Measurements from ENCODE around the gene NEURL1.

Gene NEURL1

GRCh38 chr10:103574097-103575061, 80.9 kb downstream of the NEURL1 start:
- Histone ChIP-seq H3K4me1 (ENCODE audit: control insufficient read depth, insufficient read depth, low read depth, low read length) (peaks cover 11% of the 10 kb centered on the region), H3K9ac (ENCODE audit: low read length) (no peak overlapping the region), H2BK120ac (ENCODE audit: low read depth, low read length) (no peak overlapping the region), H2BK5ac (ENCODE audit: low read depth, low read length, poor library complexity, severe bottlenecking) (no peak overlapping the region), H2AFZ (ENCODE audit: low read depth, low read length) (no peak overlapping the region), H3K9me3 (ENCODE audit: control insufficient read depth, low read length) (no peaks in the 10 kb centered on the region), H4K91ac (ENCODE audit: low read length) (no peak overlapping the region), H2AK5ac (ENCODE audit: low read length, severe bottlenecking) (no peak overlapping the region), H3K18ac (ENCODE audit: low read depth in 1 of 2, low read length in 2 of 2) (no peak overlapping the region), H3K23ac (ENCODE audit: low read length in 2 of 2) (no peak overlapping the region), H3K36me3 (ENCODE audit: control insufficient read depth in 1 of 2, insufficient read depth in 2 of 2, low read depth in 1 of 2, low read length in 2 of 2) (no peaks in the 10 kb centered on the region), H3K4ac (ENCODE audit: low read depth in 1 of 2, low read length in 2 of 2) (no peak overlapping the region), H3K4me2 (ENCODE audit: low read length, poor library complexity, severe bottlenecking) (no peak overlapping the region), H4K8ac (ENCODE audit: low read length) (no peak overlapping the region), H3K14ac (ENCODE audit: low read length in 2 of 2) (no peak overlapping the region), H3K4me3 (ENCODE audit: insufficient read depth in 1 of 2, low read depth in 1 of 2, low read length in 2 of 2) (no peak overlapping the region), H3K27me3 (ENCODE audit: control insufficient read depth in 1 of 2, insufficient read depth in 1 of 2, low read length in 2 of 2) (peaks cover 33 to 90% of the 10 kb centered on the region in 2 experiments), H2BK15ac (ENCODE audit: low read depth, poor library complexity, severe bottlenecking) (no peak overlapping the region), H3K27ac (ENCODE audit: low read length, poor library complexity, severe bottlenecking) (no peak overlapping the region), H2BK12ac (ENCODE audit: low read length in 2 of 2) (no peak overlapping the region), H3K79me1 (replicated peaks; ENCODE audit: low read length, poor library complexity, severe bottlenecking) (no peaks in the 10 kb centered on the region)
- WGBS: 84% methylated on average over 15 of the region's 16 CpGs
- DNase-seq: no peak

GRCh38 chr10:103575416-103576075, 82.0 kb downstream of the NEURL1 start:
- no peak overlapping the region for H3K4me3 ChIP-seq (ENCODE audit: insufficient read depth in 1 of 2, low read depth in 1 of 2, low read length in 2 of 2)
- no peak overlapping the region for H4K91ac ChIP-seq (ENCODE audit: low read length)
- peaks cover 15% of the 10 kb centered on the region for H3K4me1 ChIP-seq (ENCODE audit: control insufficient read depth, insufficient read depth, low read depth, low read length)
- no peak overlapping the region for H3K27ac ChIP-seq (ENCODE audit: low read length, poor library complexity, severe bottlenecking)
- no peak overlapping the region for H3K4ac ChIP-seq (ENCODE audit: low read depth in 1 of 2, low read length in 2 of 2)
- H3K9ac ChIP-seq (ENCODE audit: low read length): no peak overlapping the region
- peaks cover 28 to 90% of the 10 kb centered on the region in 2 experiments for H3K27me3 ChIP-seq (ENCODE audit: control insufficient read depth in 1 of 2, insufficient read depth in 1 of 2, low read length in 2 of 2)
- no peaks in the 10 kb centered on the region for H3K9me3 ChIP-seq (ENCODE audit: control insufficient read depth, low read length)
- H2BK5ac ChIP-seq (ENCODE audit: low read depth, low read length, poor library complexity, severe bottlenecking): no peak overlapping the region
- no peaks in the 10 kb centered on the region for H3K36me3 ChIP-seq (ENCODE audit: control insufficient read depth in 1 of 2, insufficient read depth in 2 of 2, low read depth in 1 of 2, low read length in 2 of 2)
- 88% methylated on average over 3 of the region's 6 CpGs for WGBS
- H3K4me2 ChIP-seq (ENCODE audit: low read length, poor library complexity, severe bottlenecking): no peak overlapping the region
- no peak overlapping the region for H2AK5ac ChIP-seq (ENCODE audit: low read length, severe bottlenecking)
- H2BK15ac ChIP-seq (ENCODE audit: low read depth, poor library complexity, severe bottlenecking): no peak overlapping the region
- no peak overlapping the region for H2AFZ ChIP-seq (ENCODE audit: low read depth, low read length)
- no peak overlapping the region for H4K8ac ChIP-seq (ENCODE audit: low read length)
- H2BK120ac ChIP-seq (ENCODE audit: low read depth, low read length): no peak overlapping the region
- H2BK12ac ChIP-seq (ENCODE audit: low read length in 2 of 2): no peak overlapping the region
- no peak overlapping the region for H3K18ac ChIP-seq (ENCODE audit: low read depth in 1 of 2, low read length in 2 of 2)
- H3K14ac ChIP-seq (ENCODE audit: low read length in 2 of 2): no peak overlapping the region
- H3K79me1 ChIP-seq (replicated peaks; ENCODE audit: low read length, poor library complexity, severe bottlenecking): no peaks in the 10 kb centered on the region
- no peak for DNase-seq
- no peak overlapping the region for H3K23ac ChIP-seq (ENCODE audit: low read length in 2 of 2)

- no peaks in the 10 kb centered on the region for H3K9me3 ChIP-seq (ENCODE audit: control insufficient read depth, low read length)
- H3K14ac ChIP-seq (ENCODE audit: low read length in 2 of 2): no peak overlapping the region
- no peak overlapping the region for H4K91ac ChIP-seq (ENCODE audit: low read length)
- no peaks in the 10 kb centered on the region for H3K79me1 ChIP-seq (replicated peaks; ENCODE audit: low read length, poor library complexity, severe bottlenecking)
- H3K4ac ChIP-seq (ENCODE audit: low read depth in 1 of 2, low read length in 2 of 2): no peak overlapping the region
- no peak overlapping the region for H2BK12ac ChIP-seq (ENCODE audit: low read length in 2 of 2)
- H3K27me3 ChIP-seq (ENCODE audit: control insufficient read depth in 1 of 2, insufficient read depth in 1 of 2, low read length in 2 of 2): peaks cover 29 to 94% of the 10 kb centered on the region in 2 experiments
- no peak overlapping the region for H3K4me3 ChIP-seq (ENCODE audit: insufficient read depth in 1 of 2, low read depth in 1 of 2, low read length in 2 of 2)
- no peak overlapping the region for H3K4me2 ChIP-seq (ENCODE audit: low read length, poor library complexity, severe bottlenecking)
- WGBS: 100% methylated on average over 1 of the region's 1 CpG
- no peak overlapping the region for H2AFZ ChIP-seq (ENCODE audit: low read depth, low read length)
- no peak overlapping the region for H3K9ac ChIP-seq (ENCODE audit: low read length)
- H2BK5ac ChIP-seq (ENCODE audit: low read depth, low read length, poor library complexity, severe bottlenecking): no peak overlapping the region
- DNase-seq: no peak
- H3K27ac ChIP-seq (ENCODE audit: low read length, poor library complexity, severe bottlenecking): no peak overlapping the region
- no peak overlapping the region for H2AK5ac ChIP-seq (ENCODE audit: low read length, severe bottlenecking)
- H3K36me3 ChIP-seq (ENCODE audit: control insufficient read depth in 1 of 2, insufficient read depth in 2 of 2, low read depth in 1 of 2, low read length in 2 of 2): no peaks in the 10 kb centered on the region
- H4K8ac ChIP-seq (ENCODE audit: low read length): no peak overlapping the region
- H2BK120ac ChIP-seq (ENCODE audit: low read depth, low read length): no peak overlapping the region
- H3K4me1 ChIP-seq (ENCODE audit: control insufficient read depth, insufficient read depth, low read depth, low read length): peaks cover 15% of the 10 kb centered on the region
- H3K23ac ChIP-seq (ENCODE audit: low read length in 2 of 2): no peak overlapping the region
- H3K18ac ChIP-seq (ENCODE audit: low read depth in 1 of 2, low read length in 2 of 2): no peak overlapping the region
- H2BK15ac ChIP-seq (ENCODE audit: low read depth, poor library complexity, severe bottlenecking): no peak overlapping the region
Observed at GRCh38 chr10:103576076-103576471, 82.6 kb downstream of the NEURL1 start.

- no peak overlapping the region for H3K23ac ChIP-seq (ENCODE audit: low read length in 2 of 2)
- H2AFZ ChIP-seq (ENCODE audit: low read depth, low read length): no peak overlapping the region
- H2BK120ac ChIP-seq (ENCODE audit: low read depth, low read length): no peak overlapping the region
- no peak overlapping the region for H2AK5ac ChIP-seq (ENCODE audit: low read length, severe bottlenecking)
- H3K9ac ChIP-seq (ENCODE audit: low read length): no peak overlapping the region
- H3K9me3 ChIP-seq (ENCODE audit: control insufficient read depth, low read length): no peaks in the 10 kb centered on the region
- no peak overlapping the region for H3K18ac ChIP-seq (ENCODE audit: low read depth in 1 of 2, low read length in 2 of 2)
- H2BK5ac ChIP-seq (ENCODE audit: low read depth, low read length, poor library complexity, severe bottlenecking): no peak overlapping the region
- H4K8ac ChIP-seq (ENCODE audit: low read length): no peak overlapping the region
- no peak overlapping the region for H3K27ac ChIP-seq (ENCODE audit: low read length, poor library complexity, severe bottlenecking)
- no peak overlapping the region for H2BK12ac ChIP-seq (ENCODE audit: low read length in 2 of 2)
- no peak overlapping the region for H3K4me3 ChIP-seq (ENCODE audit: insufficient read depth in 1 of 2, low read depth in 1 of 2, low read length in 2 of 2)
- H3K4me1 ChIP-seq (ENCODE audit: control insufficient read depth, insufficient read depth, low read depth, low read length): peaks cover 15% of the 10 kb centered on the region
- no peak overlapping the region for H4K91ac ChIP-seq (ENCODE audit: low read length)
- DNase-seq: no peak
- no peak overlapping the region for H3K14ac ChIP-seq (ENCODE audit: low read length in 2 of 2)
- no peak overlapping the region for H2BK15ac ChIP-seq (ENCODE audit: low read depth, poor library complexity, severe bottlenecking)
- H3K36me3 ChIP-seq (ENCODE audit: control insufficient read depth in 1 of 2, insufficient read depth in 2 of 2, low read depth in 1 of 2, low read length in 2 of 2): no peaks in the 10 kb centered on the region
- 90% methylated on average over 2 of the region's 2 CpGs for WGBS
- H3K4ac ChIP-seq (ENCODE audit: low read depth in 1 of 2, low read length in 2 of 2): no peak overlapping the region
- no peak overlapping the region for H3K4me2 ChIP-seq (ENCODE audit: low read length, poor library complexity, severe bottlenecking)
- H3K79me1 ChIP-seq (replicated peaks; ENCODE audit: low read length, poor library complexity, severe bottlenecking): no peaks in the 10 kb centered on the region
- H3K27me3 ChIP-seq (ENCODE audit: control insufficient read depth in 1 of 2, insufficient read depth in 1 of 2, low read length in 2 of 2): peaks cover 33 to 93% of the 10 kb centered on the region in 2 experiments
Observed at GRCh38 chr10:103576862-103577261, 83.4 kb downstream of the NEURL1 start.
